Motor neuron (in vitro differentiated cells): Measurements from ENCODE around the gene NLRP6. TPM values are rescaled to one million over a fixed set of nuclear protein-coding genes. Genes with fewer than 3 reads are reported as not detected.

Source experiments
- ATAC-seq, 8 experiments: fragments of 200-7000 bp; cut with Tn5 transposase; replicated peaks in 6 of 8; 2 replicates each; pipeline ENCODE4 v1.8.0; 2021; ENCODE audit warnings: mild to moderate bottlenecking in 8 of 8, moderate library complexity in 8 of 8
- H3K27ac ChIP-seq, 2 donors: fragments of 250-450 bp; sonication (Bioruptor Pico); 2 replicates each; pipeline ENCODE4 v1.9.0; 2021; ENCODE audit warnings: antibody characterized with exemption in 2 of 2, mild to moderate bottlenecking in 2 of 2, moderate library complexity in 1 of 2
- H3K4me1 ChIP-seq, 2 donors: fragments of 250-450 bp; sonication (Bioruptor Pico); replicated peaks in 1 of 2; 2 replicates each; pipeline ENCODE4 v1.6.1; 2021; ENCODE audit warnings: antibody characterized with exemption in 2 of 2, mild to moderate bottlenecking in 2 of 2, moderate library complexity in 1 of 2
- H3K4me3 ChIP-seq, 5 donors: fragments of 250-450 bp; sonication (Bioruptor Pico); 2 replicates each; pipeline ENCODE4 v1.9.0; 2021; ENCODE audit warnings: antibody characterized with exemption in 5 of 5, mild to moderate bottlenecking in 5 of 5, moderate library complexity in 4 of 5
- WGBS, 10 experiments: fragments of 450-650 bp; shearing (Covaris generic); methylation state at CpG; one replicate each; pipeline ENCODE4 v1.0.0; 2022; 5-methylcytosine and 5-hydroxymethylcytosine counted together
- in situ Hi-C, 9 experiments: fragments of 400-800 bp; cut with MboI; loops; one replicate each; pipeline ENCODE4 v1.15.0; 2021; ENCODE audit warnings: low sequenced_read_pairs in 9 of 9, low pct_unique_long_range_greater_than_20kb in 2 of 9; ENCODE audit not compliant: unreplicated experiment in 9 of 9
- total RNA-seq, 8 experiments: library from RNA; unstranded; fragments of 300-600 nt; gene quantifications; 2 replicates each; pipeline versions ENCODE4 v1.2.3 to v1.2.4, GENCODE V29; 2022

The NLRP6 gene
- total RNA-seq, 8 experiments from 2014 or later, result 0.14 to 0.33 (median 0.16) TPM; not detected in 4

- in situ Hi-C loops, result no loop called here
- no peak for ATAC-seq
- Histone ChIP-seq H3K27ac (no peak overlapping the region), H3K4me1 (peaks cover 0 to 15% of the 10 kb centered on the region in 2 donors), H3K4me3 (no peak overlapping the region)
- 75 to 100% (median 90%) methylated on average over 2 to 11 of the region's 27 CpGs; no CpG with 5 or more reads in 6 of the 10 experiments for WGBS, 10 experiments
These were observed 15.8 kb downstream of the NLRP6 start for GRCh38 chr11:293852-294661.

DNA sequence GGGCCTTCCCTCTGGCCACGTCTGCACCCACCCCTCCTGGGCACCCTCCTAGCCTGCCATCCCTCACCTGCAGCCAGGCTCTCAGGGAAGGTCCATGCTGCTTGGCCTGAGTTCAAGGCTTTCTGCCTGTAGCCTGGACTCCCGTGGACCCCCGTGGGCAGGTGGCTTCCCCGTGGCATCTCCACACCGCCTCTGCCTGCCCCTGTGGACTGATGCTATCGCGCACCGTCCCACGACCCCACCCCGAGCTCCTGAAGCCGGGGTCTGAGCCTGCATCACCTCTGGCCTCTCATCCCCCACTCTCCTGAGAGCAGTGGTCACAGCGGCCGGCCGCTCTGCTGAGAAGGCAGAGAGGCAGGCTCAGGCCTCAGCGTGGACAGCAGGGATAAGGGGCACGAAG, 16.6 kb downstream of the NLRP6 start:
- in situ Hi-C loops, result no loop called here
- H3K27ac ChIP-seq, result no peak overlapping the region
- 86% methylated on average over 13 of the region's 16 CpGs; no CpG with 5 or more reads in 9 of the 10 experiments for WGBS, 10 experiments
- H3K4me3 ChIP-seq, result no peak overlapping the region
- H3K4me1 ChIP-seq, result peaks cover 0 to 10% of the 10 kb centered on the region in 2 donors
- ATAC-seq, result no peak

GRCh38 chr11:295351-296170, 17.4 kb downstream of the NLRP6 start:
- WGBS, 10 experiments, result 67 to 100% (median 87%) methylated on average over 1 to 9 of the region's 26 CpGs; no CpG with 5 or more reads in 4 of the 10 experiments
- Histone ChIP-seq H3K4me3 (no peak overlapping the region), H3K4me1 (peaks cover 0 to 4% of the 10 kb centered on the region in 2 donors), H3K27ac (no peak overlapping the region)
- no peak for ATAC-seq
- in situ Hi-C loops, result no loop called here

- ATAC-seq, result peak in 1 of 8 experiments; percentile 10
- H3K4me1 ChIP-seq, result peaks cover 0 to 3% of the 10 kb centered on the region in 2 donors
- H3K27ac ChIP-seq, result no peak overlapping the region
- 67 to 100% (median 90%) methylated on average over 1 to 4 of the region's 35 CpGs; no CpG with 5 or more reads in 6 of the 10 experiments for WGBS, 10 experiments
- in situ Hi-C loops, result no loop called here
- H3K4me3 ChIP-seq, result no peak overlapping the region
These were observed 18.2 kb downstream of the NLRP6 start for GRCh38 chr11:296171-297050.

GRCh38 chr11:297051-297585, 18.9 kb downstream of the NLRP6 start:
- WGBS, 10 experiments, result 0 to 40% methylated on average over 1 of the region's 13 CpGs; no CpG with 5 or more reads in 8 of the 10 experiments
- ATAC-seq, result peak in 2 of 8 experiments; percentile 15 to 30

GRCh38 chr11:297586-298405, 19.6 kb downstream of the NLRP6 start:
- 17 to 72% methylated on average over 2 of the region's 26 CpGs; no CpG with 5 or more reads in 8 of the 10 experiments for WGBS, 10 experiments
- peak in 3 of 8 experiments; percentile 74 to 93 (median 86) for ATAC-seq
- Histone ChIP-seq H3K4me1 (no peaks in the 10 kb centered on the region), H3K27ac (no peak overlapping the region), H3K4me3 (no peak overlapping the region)
- in situ Hi-C loops, result no loop called here

More at GRCh38 chr11:297051-297585, 18.9 kb downstream of the NLRP6 start:
- Histone ChIP-seq H3K27ac (no peak overlapping the region), H3K4me1 (no peaks in the 10 kb centered on the region), H3K4me3 (no peak overlapping the region)
- in situ Hi-C loops, result no loop called here

DNA sequence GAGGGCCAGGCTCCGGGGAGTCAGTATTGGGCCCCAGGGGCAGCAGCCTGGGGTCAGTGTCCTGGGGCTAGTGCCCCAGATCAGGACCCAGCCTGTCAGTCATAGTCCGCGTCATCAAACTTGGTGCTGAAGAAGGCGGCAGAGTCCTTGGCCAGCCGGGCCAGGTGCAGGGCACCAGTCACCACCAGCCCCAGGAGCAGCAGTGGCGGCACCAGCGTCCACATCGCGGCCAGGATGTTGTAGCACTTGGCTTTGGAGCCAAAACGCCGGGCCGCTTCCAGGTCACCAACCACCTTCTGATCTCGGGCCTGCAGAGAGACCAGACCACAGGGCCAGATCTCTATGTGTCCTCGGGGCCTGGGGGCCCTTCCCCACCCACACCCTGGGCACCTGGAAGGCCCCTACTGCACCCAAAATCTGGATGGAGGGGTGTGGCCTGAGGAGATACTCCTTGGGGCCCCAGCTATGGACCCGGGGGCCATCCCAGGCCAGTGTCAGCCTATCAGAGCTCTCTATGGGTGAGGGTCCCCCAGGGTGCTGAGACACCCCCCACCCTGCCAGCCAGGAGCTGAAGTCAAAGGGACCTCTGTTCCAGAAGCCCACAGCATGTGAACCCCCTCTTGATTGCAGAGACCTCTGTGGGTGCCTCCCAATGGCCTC, 20.3 kb downstream of the NLRP6 start:
- ATAC-seq, result no peak
- H3K4me3 ChIP-seq, result no peak overlapping the region
- 53 to 80% (median 70%) methylated on average over 2 to 3 of the region's 15 CpGs; no CpG with 5 or more reads in 7 of the 10 experiments for WGBS, 10 experiments

GRCh38 chr11:299081-299891, 21.1 kb downstream of the NLRP6 start, which contains the start of gene IFITM5:
Gene IFITM5 (minus strand): TSS chr11:299526. CDS start chr11:299490, 36 bp downstream.
- Histone ChIP-seq H3K4me1 (no peaks in the 10 kb centered on the region), H3K27ac (no peak within 1 kb of the TSS), H3K4me3 (no peak within 1 kb of the TSS)
- no CpG with 5 or more reads among the region's 40 CpGs for WGBS, 10 experiments
- peak in 2 of 8 experiments; percentile 3 to 9 for ATAC-seq
- in situ Hi-C loops, result no loop called here

More for the DNA sequence above, 20.3 kb downstream of the NLRP6 start:
- Histone ChIP-seq H3K27ac (no peak overlapping the region), H3K4me1 (no peaks in the 10 kb centered on the region)
- in situ Hi-C loops, result no loop called here

DNA sequence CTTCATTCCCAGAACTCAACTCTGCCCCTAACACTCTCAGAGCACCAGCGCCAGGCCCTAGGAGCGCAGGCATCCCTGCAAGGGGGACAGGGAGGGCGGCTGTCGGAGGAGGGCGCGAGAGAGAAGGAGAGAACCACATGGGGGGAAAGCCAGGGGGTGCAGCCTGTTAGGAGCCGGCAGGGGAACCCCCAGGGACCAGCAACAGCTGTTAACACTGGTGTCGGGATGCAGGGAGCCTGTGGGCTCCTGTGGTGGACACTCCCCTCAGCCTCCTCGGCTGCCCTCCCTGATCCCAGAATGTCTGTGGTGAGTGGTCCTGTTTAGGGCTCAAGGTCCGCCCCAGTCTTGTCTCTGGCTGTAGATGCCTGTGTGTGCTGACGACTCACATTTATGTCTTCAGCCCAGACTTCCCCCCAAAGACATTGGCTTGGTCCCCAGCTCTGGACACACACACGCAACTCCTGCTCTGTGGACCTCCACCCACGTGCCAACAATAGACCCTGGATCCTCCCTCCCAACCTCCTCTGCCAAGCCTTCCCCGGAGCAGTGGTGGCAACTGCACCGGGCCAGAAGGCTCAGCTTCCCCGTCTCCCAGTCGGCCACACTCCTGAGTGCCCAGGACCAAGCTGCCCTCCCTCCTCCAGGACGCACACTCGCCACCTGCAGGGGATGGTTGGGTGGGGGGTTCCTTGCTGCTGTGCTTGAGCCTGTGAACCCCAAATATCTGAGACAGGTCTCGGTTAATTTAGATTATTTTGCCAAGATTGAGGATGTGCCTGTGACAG, 21.9 kb downstream of the NLRP6 start:
- 0 to 100% (median 58%) methylated on average over 1 to 10 of the region's 20 CpGs; no CpG with 5 or more reads in 3 of the 10 experiments for WGBS, 10 experiments
- Histone ChIP-seq H3K4me1 (peaks cover 2% of the 10 kb centered on the region in 2 donors), H3K27ac (no peak overlapping the region), H3K4me3 (no peak overlapping the region)
- ATAC-seq, result peak in 6 of 8 experiments; percentile 11 to 48 (median 34)
- in situ Hi-C loops, result no loop called here

DNA sequence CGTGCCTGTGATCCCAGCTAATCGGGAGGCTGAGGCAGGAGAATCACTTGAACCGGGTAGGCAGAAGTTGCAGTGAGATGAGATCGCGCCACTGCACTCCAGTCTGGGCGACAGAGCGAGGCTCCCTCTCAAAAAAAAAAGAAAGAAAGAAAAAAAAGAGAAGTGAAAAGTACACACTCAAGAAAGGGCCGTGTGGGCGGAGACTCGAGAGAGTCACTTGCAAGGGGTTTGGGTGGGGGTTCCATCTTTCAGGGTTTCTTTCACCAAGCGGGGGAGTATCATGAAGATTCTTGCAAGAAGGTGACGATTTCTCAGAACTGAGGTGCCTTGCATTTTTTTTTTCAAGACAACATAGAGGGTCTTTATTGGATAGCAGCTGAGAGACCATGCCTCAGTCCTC, 25.2 kb downstream of the NLRP6 start:
- Histone ChIP-seq H3K4me1 (peaks cover 10 to 14% of the 10 kb centered on the region in 2 donors), H3K27ac (no peak overlapping the region), H3K4me3 (no peak overlapping the region)
- in situ Hi-C loops, result no loop called here
- ATAC-seq, result no peak
- 90 to 100% (median 100%) methylated on average over 1 to 9 of the region's 12 CpGs; no CpG with 5 or more reads in 2 of the 10 experiments for WGBS, 10 experiments
